Stimulated activated CD8-positive, alpha-beta memory T cell treated with anti-CD3 and anti-CD28 coated beads, Interleukin-7, amount 100 ng/mL, for 1 hour (primary cell): ENCODE data around the gene PTGES2.
"Not testable (repeated sequence)": the region's sequence is repeated elsewhere in the genome, so short reads cannot be mapped to it uniquely, and the experiment has no call there.

ENCODE experiments used
- DNase-seq, 2 donors: peaks; one replicate each; pipeline ENCODE4 v3.0.0-alpha.2; 2020; ENCODE audit warnings: low read depth in 2 of 2

The PTGES2 gene

DNA sequence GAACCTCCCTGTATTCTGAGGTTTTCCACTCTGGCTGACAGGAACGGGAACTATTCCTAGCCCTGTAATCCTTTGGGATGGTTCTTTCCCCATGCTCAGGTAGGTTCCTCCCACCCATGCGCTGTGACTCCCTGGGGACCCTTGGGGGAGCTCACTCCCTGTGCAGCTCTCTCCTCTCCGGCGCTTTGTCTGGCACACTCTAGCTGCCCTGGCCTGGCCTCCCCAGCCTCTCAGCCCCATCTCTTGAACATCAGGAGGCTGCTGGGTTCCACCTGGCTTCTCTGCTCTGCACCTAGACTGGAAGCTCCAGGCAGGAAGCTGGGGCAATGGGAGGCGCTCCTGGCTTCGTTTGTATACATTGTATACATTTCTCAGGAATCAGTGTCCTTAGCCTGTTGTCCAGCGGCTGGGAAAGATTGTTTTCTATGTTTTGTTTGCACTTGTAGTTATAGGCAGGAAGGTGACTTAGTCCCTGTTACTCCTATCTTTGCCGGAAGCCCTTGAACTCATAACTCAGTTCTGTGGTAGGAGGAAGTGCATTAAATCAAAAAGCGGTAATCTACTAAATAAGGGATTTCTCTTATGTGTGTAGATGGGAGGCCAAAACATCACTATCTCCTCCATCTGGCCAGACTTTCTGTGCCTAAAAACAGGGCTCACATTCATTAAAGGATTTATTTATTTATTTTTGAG is 39.1 kb downstream of the PTGES2 start:
- DNase-seq: no peak

DNA sequence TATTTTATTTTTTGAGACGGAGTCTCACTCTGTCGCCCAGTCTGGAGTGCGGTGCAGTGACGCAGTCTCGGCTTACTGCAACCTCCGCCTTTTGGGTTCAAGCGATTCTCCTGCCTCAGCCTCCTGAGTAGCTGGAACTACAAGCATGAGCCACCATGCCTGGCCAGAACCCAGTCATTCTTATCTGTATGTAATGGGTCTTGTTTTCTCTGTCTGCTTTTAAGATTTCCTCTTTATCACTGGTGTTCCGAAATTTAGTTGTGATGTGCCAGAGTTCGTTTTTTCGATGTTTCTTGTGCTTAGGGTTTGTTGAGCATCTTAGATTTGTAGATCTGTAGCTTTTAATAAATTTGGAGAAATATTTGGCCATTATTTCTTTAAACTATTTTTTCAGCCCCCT is 40.3 kb downstream of the PTGES2 start:
- DNase-seq: no peak

DNA sequence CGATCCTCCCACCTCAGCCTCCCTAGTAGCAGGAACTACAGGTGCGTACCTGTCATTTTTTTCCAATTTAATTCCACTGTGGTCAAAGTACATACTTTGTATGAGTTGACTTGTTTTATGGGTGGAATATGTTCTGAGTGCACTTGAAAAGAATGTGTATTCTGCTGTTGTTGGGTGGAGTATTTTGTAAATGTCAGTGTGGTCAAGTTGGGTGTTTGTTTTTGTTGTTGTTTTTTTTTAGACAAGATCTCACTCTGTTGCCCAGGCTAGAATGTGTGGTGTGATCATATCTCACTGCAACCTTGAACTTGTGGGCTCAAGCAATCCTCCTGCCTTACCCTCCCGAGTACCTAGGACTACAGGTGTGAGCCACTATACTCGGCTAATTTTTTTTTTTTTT is 41.6 kb downstream of the PTGES2 start:
- no peak for DNase-seq

DNA sequence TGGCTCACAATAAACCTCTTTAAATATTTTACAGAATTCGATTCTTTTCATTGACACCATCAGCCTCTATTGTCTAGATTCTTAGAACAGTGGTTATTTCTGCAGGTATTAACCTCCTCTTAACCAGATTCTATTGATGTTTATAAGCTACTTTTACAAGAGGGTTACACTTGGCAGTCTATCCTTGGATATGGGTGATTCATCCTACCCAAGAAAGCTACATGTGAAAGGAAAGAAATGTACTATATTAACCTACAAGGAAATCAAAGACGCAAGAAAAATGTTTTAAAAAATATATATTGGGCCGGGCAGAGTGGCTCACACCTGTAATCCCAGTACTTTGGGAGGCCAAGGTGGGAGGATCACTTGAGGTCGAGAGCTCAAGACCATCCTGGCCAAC is 42.8 kb downstream of the PTGES2 start:
- DNase-seq: no peak

DNA sequence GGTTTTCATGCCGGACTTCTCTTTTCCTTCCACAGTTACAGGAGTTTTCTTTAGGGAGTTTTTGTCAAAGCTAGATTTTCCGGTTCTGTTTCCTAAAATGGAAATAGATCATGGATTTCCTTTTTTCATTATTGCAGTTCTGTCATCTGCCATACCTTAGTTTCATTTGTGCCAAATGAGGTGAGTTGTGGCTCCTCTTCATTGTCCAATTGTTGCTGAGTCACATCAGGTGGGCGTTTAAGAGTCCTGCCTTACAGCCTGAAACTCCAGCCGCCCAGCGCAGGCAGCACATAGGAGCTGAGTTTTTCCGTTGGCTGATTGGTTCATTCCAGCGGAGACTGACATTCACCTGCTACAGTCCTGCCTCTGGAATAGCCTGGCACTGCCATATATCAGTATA is 45.4 kb downstream of the PTGES2 start:
- DNase-seq: no peak

DNA sequence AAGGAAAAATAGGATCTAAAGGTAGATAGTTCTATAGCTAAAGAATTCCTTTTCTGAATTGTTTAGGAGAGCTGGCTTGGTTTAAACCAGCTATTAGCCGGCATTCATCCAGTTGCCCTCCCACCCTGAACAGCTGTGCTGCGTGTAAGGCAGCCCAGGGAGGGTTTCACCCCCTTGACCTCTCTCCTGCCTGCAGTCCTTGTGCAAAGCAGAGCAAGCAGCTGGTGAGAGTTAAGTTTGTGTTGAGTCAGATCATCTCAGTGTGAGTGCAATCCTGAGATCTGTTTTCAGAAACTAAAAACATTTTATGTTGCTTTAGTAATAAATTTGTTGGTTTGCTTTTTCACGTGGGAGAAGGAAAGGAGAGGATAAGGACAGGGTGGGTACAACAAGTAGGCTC is 46.5 kb downstream of the PTGES2 start:
- no peak for DNase-seq

DNA sequence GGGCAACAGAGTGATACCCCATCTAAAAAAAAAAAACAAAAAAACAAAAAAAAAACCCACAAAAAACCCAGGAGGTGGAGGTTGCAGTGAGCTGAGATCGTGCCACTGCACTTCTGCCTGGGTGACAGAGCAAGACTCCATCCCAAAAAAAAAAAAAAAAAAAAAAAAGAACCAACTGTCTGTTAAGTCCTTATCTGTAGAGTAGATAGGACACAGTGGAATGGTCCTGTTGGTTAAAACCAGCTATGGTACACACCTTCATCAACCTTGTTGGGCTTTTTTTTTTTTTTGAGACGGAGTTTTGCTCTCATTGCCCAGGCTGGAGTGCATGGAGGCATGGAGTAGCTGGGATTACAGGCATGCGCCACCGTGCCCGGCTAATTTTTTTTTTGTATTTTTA is 47.3 kb downstream of the PTGES2 start:
- no peak for DNase-seq

DNA sequence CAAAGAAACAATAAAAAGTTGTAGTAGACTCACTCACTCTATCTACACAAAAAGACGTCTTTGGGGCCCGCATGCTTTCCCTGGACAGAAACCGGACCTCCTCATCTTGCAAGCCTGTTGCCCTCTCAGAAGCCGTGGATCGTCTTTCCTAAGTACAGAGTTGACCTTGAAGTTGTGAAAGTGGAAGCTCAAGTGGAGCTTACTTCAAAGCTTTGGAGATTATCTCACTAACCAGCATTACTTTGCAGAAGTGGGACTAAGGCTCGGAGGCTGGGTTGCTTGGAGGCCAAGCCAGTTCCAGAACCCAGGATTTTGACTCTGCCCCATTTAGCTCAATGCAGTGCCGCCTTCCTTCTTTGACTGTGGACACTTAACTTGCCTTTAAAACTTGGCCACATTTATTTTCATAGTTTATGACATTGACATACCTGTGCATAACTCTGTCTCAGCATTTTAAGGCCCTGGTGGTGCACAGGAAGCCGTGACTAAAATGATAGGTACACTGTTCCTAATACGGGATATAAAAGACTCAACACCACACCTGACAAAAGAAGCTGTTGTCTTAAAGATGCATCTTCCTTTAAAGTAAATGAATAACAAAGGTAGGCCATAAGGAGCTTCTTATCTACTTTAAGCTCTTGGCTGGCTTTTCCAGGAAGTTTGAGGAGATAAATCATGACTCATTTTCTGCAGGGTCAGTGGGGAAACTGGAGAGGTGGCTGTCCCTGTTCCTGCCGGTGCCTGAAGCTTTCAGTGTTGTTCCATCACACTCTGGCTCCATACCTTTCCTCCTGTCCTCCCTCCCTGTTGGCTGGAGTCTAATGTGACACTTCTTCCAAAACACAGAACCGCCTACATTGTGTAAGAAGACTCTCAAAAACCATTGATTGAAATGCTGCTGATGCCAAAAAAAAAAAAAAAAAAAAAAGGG is 48.8 kb downstream of the PTGES2 start:
- no peak for DNase-seq

DNA sequence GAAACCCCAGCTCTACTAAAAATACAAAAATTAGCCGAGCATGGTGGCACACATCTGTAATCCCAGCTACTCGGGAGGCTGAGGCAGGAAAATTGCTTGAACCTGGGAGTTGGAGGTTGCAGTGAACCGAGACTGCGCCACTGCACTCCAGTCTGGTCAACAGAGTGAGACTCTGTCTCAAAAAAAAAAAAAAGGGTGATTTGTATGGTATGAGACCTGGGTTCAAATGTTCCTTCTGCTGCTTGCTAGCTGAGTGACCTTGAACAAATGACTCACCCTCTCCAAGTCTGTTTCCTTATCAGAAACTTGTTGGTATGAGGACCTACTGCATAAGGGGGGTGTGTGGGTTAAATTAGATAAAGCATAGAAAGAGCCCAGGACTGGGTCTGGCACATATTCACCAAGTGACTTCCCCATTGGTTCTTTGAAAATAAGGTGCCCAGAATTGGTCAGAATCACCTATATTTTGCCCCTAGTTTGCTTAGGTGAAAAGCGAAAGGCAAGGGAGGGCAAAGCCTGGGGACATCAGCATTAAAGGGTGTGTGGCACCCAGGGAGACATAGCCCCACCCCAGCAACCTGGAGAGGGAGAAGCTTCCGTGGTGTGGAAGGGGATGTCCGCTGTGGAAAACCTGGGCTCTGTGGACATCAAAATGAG is 49.6 kb downstream of the PTGES2 start:
- no peak for DNase-seq

DNA sequence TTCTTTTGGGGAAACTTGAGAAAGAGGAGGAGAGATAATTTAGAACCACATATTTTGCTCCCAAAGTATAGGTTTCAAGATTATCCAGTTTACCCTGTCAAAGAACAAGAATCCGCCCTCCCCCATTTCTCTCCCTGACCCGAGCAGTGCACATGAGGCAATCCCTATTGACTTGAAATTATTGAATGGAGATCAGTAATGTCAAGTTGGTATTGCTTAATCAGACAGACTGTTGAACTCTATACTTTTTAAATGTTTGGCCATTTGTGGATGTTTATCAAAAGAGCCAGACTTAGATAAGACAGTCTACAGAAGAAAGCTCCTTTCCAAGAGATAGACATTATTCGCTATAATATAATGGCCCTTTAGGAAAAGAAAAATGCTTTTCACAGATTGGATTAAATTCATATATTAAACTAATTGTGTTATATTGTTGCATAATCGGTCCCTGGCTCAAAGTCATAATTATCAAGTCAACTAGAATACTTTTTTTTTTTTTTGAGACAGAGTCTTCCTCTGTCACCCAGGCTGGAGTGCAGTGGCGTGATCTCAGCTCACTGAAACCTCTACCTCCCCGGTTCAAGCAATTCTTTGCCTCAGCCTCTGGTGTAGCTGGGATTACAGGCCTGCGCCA is 54.2 kb downstream of the PTGES2 start:
- DNase-seq: no peak

DNA sequence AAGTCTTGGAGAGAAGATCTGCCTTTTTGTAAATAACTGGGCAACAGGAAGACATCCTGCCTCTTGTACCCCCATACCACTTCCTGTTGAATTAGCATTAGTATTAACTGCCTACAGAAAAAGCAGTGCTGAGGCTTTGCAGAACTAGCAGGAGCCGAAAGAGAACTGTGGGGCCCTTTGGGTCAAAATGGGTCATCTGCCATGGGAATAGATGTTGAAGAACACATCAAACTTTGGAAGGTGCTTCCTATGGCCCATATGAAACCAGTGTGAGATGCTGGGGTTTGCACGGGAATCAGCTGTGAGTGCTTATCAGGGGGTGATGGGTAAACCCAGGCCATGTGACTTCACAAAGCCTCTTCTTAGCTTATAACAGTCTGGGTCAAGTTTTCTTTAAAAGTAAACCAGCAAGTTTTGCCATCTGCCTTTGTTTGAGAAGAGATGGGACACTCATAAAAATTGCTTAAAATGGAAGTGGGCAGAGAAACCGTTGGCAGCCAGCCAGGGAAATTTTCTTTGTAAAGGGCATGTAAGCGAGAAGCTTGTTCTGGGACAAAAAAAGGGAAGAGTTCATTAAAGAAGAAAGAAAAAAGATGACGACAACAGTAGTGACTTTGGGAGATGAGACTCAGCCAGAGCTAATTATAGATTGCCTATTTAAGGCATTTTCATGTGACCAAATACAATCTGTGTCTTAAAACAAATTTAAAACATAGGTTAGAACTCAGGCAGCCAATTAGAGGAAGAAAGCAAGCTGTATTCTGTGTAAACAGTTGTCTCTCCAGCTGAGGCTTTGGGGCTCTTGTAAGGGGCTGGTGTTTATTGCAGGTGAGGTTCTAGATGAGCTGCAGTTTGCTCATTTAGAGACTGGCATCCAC is 55.1 kb downstream of the PTGES2 start:
- peak in 1 of 2 donors; percentile 20 for DNase-seq

DNA sequence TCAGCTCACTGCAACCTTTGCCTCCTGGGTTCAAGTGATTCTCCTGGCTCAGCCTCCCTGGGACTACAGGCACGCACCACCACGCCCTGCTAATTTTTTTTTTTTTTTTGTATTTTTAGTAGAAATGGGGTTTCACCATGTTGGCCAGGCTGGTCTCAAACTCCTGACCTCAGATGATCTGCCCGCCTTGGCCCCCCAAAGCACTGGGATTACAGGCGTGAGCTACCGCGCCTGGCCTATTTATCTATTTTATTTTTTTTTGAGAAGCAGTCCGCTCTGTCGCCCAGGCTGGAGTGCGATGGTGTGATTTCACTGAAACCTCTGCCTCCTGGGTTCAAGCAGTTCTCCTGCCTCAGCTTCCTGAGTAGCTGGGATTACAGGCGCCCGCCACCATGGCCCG is 56.1 kb downstream of the PTGES2 start:
- DNase-seq: not testable (repeated sequence)

DNA sequence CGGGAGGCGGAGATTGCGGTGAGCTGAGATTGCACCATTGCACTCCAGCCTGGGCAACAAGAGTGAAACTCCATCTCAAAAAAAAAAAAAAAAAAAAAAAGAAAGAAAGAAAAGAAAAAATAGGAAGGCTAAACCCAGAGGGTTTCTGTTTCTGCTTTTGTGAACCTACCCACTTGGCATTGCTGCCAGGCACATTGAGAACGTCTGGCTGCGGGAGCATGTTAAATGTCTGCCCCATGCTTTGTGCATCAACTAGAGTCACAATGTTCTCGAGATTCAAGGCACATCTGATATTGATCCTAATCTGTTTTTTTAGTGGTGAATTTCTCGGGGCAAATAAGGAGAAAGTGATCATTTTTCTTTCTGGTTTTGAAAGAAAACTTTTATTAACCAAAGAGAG is 56.7 kb downstream of the PTGES2 start:
- no peak for DNase-seq
